SU-DHL-6 (cell line): Measurements from ENCODE around the gene APOL3.

Experiments used
- H2AFZ ChIP-seq: fragments of 200-600 bp; sonication (generic); 2 replicates; pipeline ENCODE4 v1.6.1; 2014; ENCODE audit warnings: low read depth, mild to moderate bottlenecking, moderate library complexity, mixed read lengths, antibody characterized with exemption, low read length; ENCODE audit not compliant: severe bottlenecking
- H3F3A ChIP-seq: fragments of 200-600 bp; shearing (Covaris generic); 2 replicates; pipeline ENCODE4 v1.6.0; 2016; ENCODE audit warnings: antibody characterized with exemption, mild to moderate bottlenecking; ENCODE audit not compliant: insufficient read depth
- H3K27ac ChIP-seq: fragments of 200-600 bp; sonication (generic); 2 replicates; pipeline ENCODE4 v1.5.1; 2016; ENCODE audit warnings: low read depth, mild to moderate bottlenecking, low read length, moderate library complexity, mixed read lengths
- H3K27me3 ChIP-seq: fragments of 200-600 bp; sonication (generic), shearing (Covaris generic); 2 replicates; pipeline ENCODE4 v1.6.0; 2014; ENCODE audit warnings: mild to moderate bottlenecking, low read length
- H3K36me3 ChIP-seq: fragments of 200-600 bp; sonication (generic); 2 replicates; pipeline ENCODE4 v1.6.1; 2014; ENCODE audit warnings: mild to moderate bottlenecking, low read length, mixed read lengths
- H3K4me2 ChIP-seq: fragments of 300-600, 200-600 bp; shearing (Covaris generic), sonication (generic); 2 replicates; pipeline ENCODE4 v1.6.0; 2014; ENCODE audit warnings: low read length, low read depth, mild to moderate bottlenecking; ENCODE audit not compliant: poor library complexity, severe bottlenecking
- H3K4me3 ChIP-seq: fragments of 200-600 bp; sonication (generic); 2 replicates; pipeline ENCODE4 v1.5.1; 2014; ENCODE audit warnings: antibody characterized with exemption, low read length, mild to moderate bottlenecking, mixed read lengths; ENCODE audit not compliant: insufficient read depth, poor library complexity, severe bottlenecking
- H3K79me2 ChIP-seq: fragments of 200-600 bp; sonication (generic); 2 replicates; pipeline ENCODE4 v1.6.1; 2014; ENCODE audit warnings: mild to moderate bottlenecking, low read length, moderate library complexity; ENCODE audit not compliant: insufficient read depth
- H3K9ac ChIP-seq: fragments of 200-600 bp; sonication (generic); 2 replicates; pipeline ENCODE4 v1.7.0; 2014; ENCODE audit warnings: mild to moderate bottlenecking, low read length
- H3K9me2 ChIP-seq: fragments of 200-600 bp; sonication (generic); replicated peaks from 2 replicates; pipeline ENCODE4 v1.6.1; 2014; ENCODE audit warnings: low read length; ENCODE audit not compliant: insufficient read depth
- H3K9me3 ChIP-seq: fragments of 200-600 bp; sonication (generic); 2 replicates; pipeline ENCODE4 v1.6.1; 2014; ENCODE audit warnings: low read length, mixed read lengths; ENCODE audit not compliant: insufficient read depth
- H4K20me1 ChIP-seq: fragments of 200-600 bp; sonication (generic); 2 replicates; pipeline ENCODE4 v1.6.1; 2014; ENCODE audit warnings: low read depth, mild to moderate bottlenecking, antibody characterized with exemption, low read length, moderate library complexity, mixed read lengths
- CTCF ChIP-seq: fragments of 200-600 bp; sonication (generic); IDR thresholded peaks from one replicate; pipeline ENCODE4 v1.5.1; 2017; ENCODE audit warnings: antibody characterized with exemption, mild to moderate bottlenecking, low read length, moderate library complexity; ENCODE audit not compliant: insufficient read depth, poor library complexity, severe bottlenecking
- EZH2phosphoT487 ChIP-seq: fragments of 200-600 bp; sonication (generic), shearing (Covaris generic); conservative IDR thresholded peaks from 2 replicates; pipeline ENCODE4 v1.6.1; 2018; ENCODE audit warnings: mild to moderate bottlenecking, antibody characterized with exemption, low read length, moderate library complexity, mixed read lengths

The APOL3 gene

GRCh38 chr22:36152088-36152487 is 8.5 kb downstream of the APOL3 start:
- H3F3A ChIP-seq: no peaks in the 10 kb centered on the region
- H2AFZ ChIP-seq: no peak overlapping the region
- H3K4me2 ChIP-seq: no peak overlapping the region
- H3K27ac ChIP-seq: no peak overlapping the region
- no peaks in the 10 kb centered on the region for H3K9me3 ChIP-seq
- TF ChIP-seq EZH2phosphoT487 (no peak), CTCF (no peak)
- no peaks in the 10 kb centered on the region for H3K36me3 ChIP-seq
- H3K9ac ChIP-seq: no peak overlapping the region
- H3K27me3 ChIP-seq: no peaks in the 10 kb centered on the region
- no peak overlapping the region for H3K4me3 ChIP-seq
- no peaks in the 10 kb centered on the region for H3K79me2 ChIP-seq
- H4K20me1 ChIP-seq: no peaks in the 10 kb centered on the region
- no peaks in the 10 kb centered on the region for H3K9me2 ChIP-seq

- Histone ChIP-seq H3K9me2 (no peaks in the 10 kb centered on the region), H3K9me3 (no peaks in the 10 kb centered on the region), H3K36me3 (no peaks in the 10 kb centered on the region), H2AFZ (no peak overlapping the region), H3K27ac (no peak overlapping the region), H3K79me2 (no peaks in the 10 kb centered on the region), H3K27me3 (no peaks in the 10 kb centered on the region), H3K4me2 (no peak overlapping the region), H3K9ac (no peak overlapping the region), H4K20me1 (no peaks in the 10 kb centered on the region), H3F3A (no peaks in the 10 kb centered on the region), H3K4me3 (no peak overlapping the region)
- TF ChIP-seq CTCF (no peak), EZH2phosphoT487 (no peak)
Measured at GRCh38 chr22:36151006-36151595, 9.5 kb downstream of the APOL3 start.

- Histone ChIP-seq H3K4me2 (no peak overlapping the region), H3K36me3 (no peaks in the 10 kb centered on the region), H3K9me3 (no peaks in the 10 kb centered on the region), H3K27ac (no peak overlapping the region), H2AFZ (no peak overlapping the region), H3F3A (no peaks in the 10 kb centered on the region), H3K79me2 (no peaks in the 10 kb centered on the region), H3K27me3 (no peaks in the 10 kb centered on the region), H3K4me3 (no peak overlapping the region), H3K9ac (no peak overlapping the region), H3K9me2 (no peaks in the 10 kb centered on the region), H4K20me1 (no peaks in the 10 kb centered on the region)
- TF ChIP-seq EZH2phosphoT487 (no peak), CTCF (no peak)
Measured at GRCh38 chr22:36149441-36149840, 11.1 kb downstream of the APOL3 start.

- Histone ChIP-seq H3K79me2 (no peaks in the 10 kb centered on the region), H3K9ac (no peak overlapping the region), H3K36me3 (no peaks in the 10 kb centered on the region), H3K4me3 (no peak overlapping the region), H4K20me1 (no peaks in the 10 kb centered on the region), H3F3A (no peaks in the 10 kb centered on the region), H3K4me2 (no peak overlapping the region), H3K27ac (no peak overlapping the region), H3K9me2 (no peaks in the 10 kb centered on the region), H3K27me3 (no peaks in the 10 kb centered on the region), H3K9me3 (no peaks in the 10 kb centered on the region), H2AFZ (no peak overlapping the region)
- TF ChIP-seq CTCF (no peak), EZH2phosphoT487 (no peak)
Measured at GRCh38 chr22:36148411-36148810, 12.1 kb downstream of the APOL3 start.
